GM12878 (cell line): Measurements from ENCODE around the gene CLDN5. TPM values are rescaled to one million over a fixed set of nuclear protein-coding genes. Genes with fewer than 3 reads are reported as not detected.

Experiments used
- ATAC-seq: fragments of 200-7000 bp; cut with Tn5 transposase; 3 replicates; pipeline ENCODE4 v1.9.1; 2020; ENCODE audit warnings: mild to moderate bottlenecking, moderate library complexity
- BruUV-seq: library from RNA; stranded (reverse); fragments of 400-500 nt; replicated peaks from 2 replicates; lab custom pipeline; 2021; lab: Mats Ljungman, UMichigan
- CTCF ChIA-PET: fragments of 300-600 bp; sonication (Branson Sonifier 250); formaldehyde crosslinking; extraction: SDS; loops from one replicate; lab custom pipeline; 2021; ENCODE audit warnings: inconsistent platforms; lab: Yijun Ruan, JAX
- POLR2A ChIA-PET: fragments of 350-600 bp; formaldehyde crosslinking; extraction: SDS; loops from one replicate; lab custom pipeline; 2021; ENCODE audit warnings: inconsistent platforms; lab: Charles Lee
- RAD21 ChIA-PET: fragments of 300-600 bp; sonication (Branson Sonifier 250); formaldehyde crosslinking; loops from one replicate; lab custom pipeline; 2023; ENCODE audit warnings: antibody characterized with exemption; ENCODE audit not compliant: unreplicated experiment; lab: Charles Lee
- SMC1A ChIA-PET: fragments of 300-600 bp; sonication (Branson Sonifier 250); formaldehyde crosslinking; loops from one replicate; lab custom pipeline; 2023; ENCODE audit not compliant: unreplicated experiment, uncharacterized antibody; lab: Charles Lee
- DNase-seq: peaks from one replicate; pipeline ENCODE4 v3.0.0-alpha.2; 2011; ENCODE audit warnings: low read depth, low spot score
- FAIRE-seq: peaks from 3 replicates; lab custom pipeline; 2011; peaks lifted over from hg19 to GRCh38; lab: Jason Lieb, UNC
- H2AFZ ChIP-seq: 2 replicates; pipeline ENCODE4 v1.6.0; 2011; ENCODE audit warnings: low read depth, low read length, control low read depth; ENCODE audit not compliant: control insufficient read depth
- H3K27ac ChIP-seq: 2 replicates; pipeline ENCODE4 v1.5.1; 2011; ENCODE audit warnings: control low read depth; ENCODE audit not compliant: control insufficient read depth, insufficient read depth
- H3K27me3 ChIP-seq, 2 experiments: replicated peaks in 1 of 2; 2 replicates each; pipeline versions ENCODE4 v1.6.0 to v1.6.1; 2011; ENCODE audit warnings: low read length in 1 of 2; ENCODE audit not compliant: control insufficient read depth in 2 of 2, insufficient read depth in 2 of 2
- H3K36me3 ChIP-seq, 2 experiments: 2 replicates each; pipeline ENCODE4 v1.5.1; 2011; ENCODE audit warnings: low read length in 1 of 2; ENCODE audit not compliant: control insufficient read depth in 2 of 2, insufficient read depth in 2 of 2
- H3K4me1 ChIP-seq: 2 replicates; pipeline ENCODE4 v1.6.1; 2011; ENCODE audit warnings: mild to moderate bottlenecking, low read length, moderate library complexity, mixed read lengths; ENCODE audit not compliant: control insufficient read depth, insufficient read depth
- H3K4me2 ChIP-seq: 2 replicates; pipeline ENCODE4 v1.6.0; 2011; ENCODE audit warnings: control low read depth; ENCODE audit not compliant: control insufficient read depth, insufficient read depth
- H3K4me3 ChIP-seq: fragments of 200-600 bp; sonication (generic); 2 replicates; pipeline ENCODE4 v1.5.1; 2016
- H3K79me2 ChIP-seq: 2 replicates; pipeline ENCODE4 v1.6.0; 2011; ENCODE audit warnings: low read length; ENCODE audit not compliant: control insufficient read depth, insufficient read depth
- H3K9ac ChIP-seq: 2 replicates; pipeline ENCODE4 v1.8.0; 2011; ENCODE audit warnings: low read length, control low read depth, mixed read lengths; ENCODE audit not compliant: control insufficient read depth, insufficient read depth
- H3K9me3 ChIP-seq: replicated peaks from 3 replicates; pipeline ENCODE4 v1.5.1; 2011; ENCODE audit warnings: mild to moderate bottlenecking, low read length; ENCODE audit not compliant: control insufficient read depth, insufficient read depth
- H4K20me1 ChIP-seq: 2 replicates; pipeline ENCODE4 v1.6.0; 2011; ENCODE audit not compliant: control insufficient read depth, insufficient read depth
- CREM ChIP-seq: IDR thresholded peaks from 2 replicates; pipeline ENCODE4 v1.6.1; 2014; ENCODE audit warnings: antibody characterized with exemption, low read depth
- CTCF ChIP-seq, 3 experiments: IDR thresholded peaks in 2 of 3; conservative IDR thresholded peaks in 1 of 3; 2 replicates each; pipeline ENCODE4 v1.5.1; 2011; ENCODE audit warnings: low read depth in 3 of 3, low read length in 3 of 3, mild to moderate bottlenecking in 3 of 3, control low read depth in 2 of 3, moderate library complexity in 2 of 3, inconsistent platforms in 1 of 3, mixed read lengths in 1 of 3; ENCODE audit not compliant: control insufficient read depth in 2 of 3, insufficient read depth in 1 of 3; ENCODE audit errors: extremely low read depth in 1 of 3
- GABPA ChIP-seq: IDR thresholded peaks from 2 replicates; pipeline ENCODE4 v1.6.1; 2014; ENCODE audit warnings: antibody characterized with exemption, low read depth, mild to moderate bottlenecking, inconsistent platforms
- IKZF2 ChIP-seq, 2 experiments: fragments of 450-650 bp; IDR thresholded peaks; 2 replicates each; pipeline ENCODE4 v1.6.1; 2017; ENCODE audit warnings: mild to moderate bottlenecking in 2 of 2, moderate library complexity in 2 of 2
- LARP7 ChIP-seq: fragments of 450-650 bp; IDR thresholded peaks from 2 replicates; pipeline ENCODE4 v1.6.1; 2017; ENCODE audit warnings: mild to moderate bottlenecking
- PKNOX1 ChIP-seq: fragments of 450-650 bp; IDR thresholded peaks from 2 replicates; pipeline ENCODE4 v1.6.1; 2016; ENCODE audit warnings: mild to moderate bottlenecking
- RAD21 ChIP-seq: IDR thresholded peaks from 2 replicates; pipeline ENCODE4 v1.6.1; 2011; ENCODE audit warnings: mild to moderate bottlenecking, low read depth, low read length, moderate library complexity; ENCODE audit not compliant: insufficient read depth
- RCOR1 ChIP-seq: conservative IDR thresholded peaks from 2 replicates; pipeline ENCODE4 v1.6.1; 2012; ENCODE audit warnings: low read depth, low read length, improper control_type of control experiment
- RUNX3 ChIP-seq: IDR thresholded peaks from 2 replicates; pipeline ENCODE4 v1.6.1; 2012; ENCODE audit warnings: low read length, inconsistent platforms
- SMC3 ChIP-seq: IDR thresholded peaks from 2 replicates; pipeline ENCODE4 v1.6.1; 2011; ENCODE audit warnings: low read length, improper control_type of control experiment, borderline replicate concordance
- USF2 ChIP-seq: IDR thresholded peaks from 2 replicates; pipeline ENCODE4 v1.6.1; 2011; ENCODE audit warnings: low read depth, low read length, improper control_type of control experiment, borderline replicate concordance
- WRNIP1 ChIP-seq: IDR thresholded peaks from 2 replicates; pipeline ENCODE4 v1.6.1; 2011; ENCODE audit warnings: low read depth, low read length, improper control_type of control experiment, borderline replicate concordance
- ZBTB11 ChIP-seq: fragments of 450-650 bp; formaldehyde crosslinking; IDR thresholded peaks from 2 replicates; pipeline ENCODE4 v1.5.0; 2022; ENCODE audit warnings: mild to moderate bottlenecking, missing genetic modification characterization
- ZSCAN29 ChIP-seq: fragments of 450-650 bp; IDR thresholded peaks from 2 replicates; pipeline ENCODE4 v1.6.1; 2017; ENCODE audit warnings: mild to moderate bottlenecking, moderate library complexity
- WGBS: methylation state at CpG from one replicate; pipeline ENCODE4 v1.1.6; 2016; ENCODE audit warnings: low lambda C conversion rate; ENCODE audit not compliant: insufficient replicate concordance, insufficient coverage; ENCODE audit errors: missing lambda C conversion rate; 5-methylcytosine and 5-hydroxymethylcytosine counted together
- in situ Hi-C: fragments of 300-500 bp; cut with MboI; formaldehyde crosslinking; loops from 9 replicates; pipeline ENCODE4 v1.14.3; 2018; ENCODE audit warnings: mixed read lengths
- intact Hi-C: fragments of 100-400 bp; cut with micrococcal nuclease; formaldehyde crosslinking; loops from one replicate; pipeline ENCODE4 v1.14.2; 2022; ENCODE audit not compliant: unreplicated experiment
- polyA plus RNA-seq, 11 experiments: library from polyadenylated mRNA; depleted of rRNA in 4 of 11; unstranded in 6 of 11; stranded (reverse) in 5 of 11; fragments of >200 nt; fragmentation: Nextera tagmentation in 4 of 11; fragmentation: Illumina TruSeq in 1 of 11; extraction: Ambion mirVana in 4 of 11; extraction: Trizol in 1 of 11; gene quantifications; 1 replicate in 1 of 11; 2 replicates in 10 of 11; pipeline versions ENCODE4 v1.2.1 to v1.2.3, GENCODE V29; 2011 to 2016; ENCODE audit warnings: inconsistent platforms in 2 of 11, missing spikeins in 2 of 11, low read depth in 1 of 11
- total RNA-seq, 4 experiments: library from RNA; depleted of rRNA in 3 of 4; stranded (reverse); fragments of >200 nt in 3 of 4; fragmentation: Illumina TruSeq in 1 of 4; extraction: Trizol in 1 of 4; gene quantifications; 2 replicates each; pipeline versions ENCODE4 v1.2.1 to v1.2.3, GENCODE V29; 2013 to 2021

CLDN5 gene
- total and polyA plus RNA-seq, 10 of the 15 experiments (the other 5 are each of a cell fraction or from before 2014, with no cell fraction given): 0.15 TPM; not detected in 9

- Histone ChIP-seq H3K27me3 (no peaks in the 10 kb centered on the region), H3K9ac (peak overlapping the region; percentile 80), H3K4me3 (peak overlapping the region; percentile 97), H3K79me2 (peaks cover 39% of the 10 kb centered on the region), H3K36me3 (peaks cover 12 to 19% of the 10 kb centered on the region in 2 experiments; a peak in 2 of 4 replicates), H3K4me2 (peak overlapping the region; percentile 79), H4K20me1 (no peaks in the 10 kb centered on the region; the same call in 1 of the 2 replicates), H3K27ac (peak overlapping the region; percentile 97; the same call in 1 of the 2 replicates), H3K4me1 (no peaks in the 10 kb centered on the region), H2AFZ (no peak overlapping the region; the same call in 1 of the 2 replicates)
- ChIA-PET CTCF (interaction anchor here (0.7 to 3.2 kb wide), 26 partner anchors 11 to 362 kb away, joined by 3 to 36 read pairs (median 3); partner anchors contain the start of genes ESS2 and SLC25A1), POLR2A (interaction anchor here (0.8 to 1.4 kb wide), 4 partner anchors 46 to 378 kb away, joined by 3 to 9 read pairs (median 3); partner anchors contain the start of gene HIRA), SMC1A (interaction anchor here (0.6 to 3.8 kb wide), 17 partner anchors 12 to 298 kb away, joined by 3 to 19 read pairs (median 4); partner anchors contain the start of genes C22orf39, HIRA, MRPL40 and SLC25A1), RAD21 (interaction anchor here (0.7 to 3.6 kb wide), 10 partner anchors 26 to 333 kb away, joined by 3 to 25 read pairs (median 4); partner anchors contain the start of genes C22orf39, ESS2 and SLC25A1)
- no peak for ATAC-seq
- 15% methylated on average over 5 of the region's 5 CpGs for WGBS
- 0 out of 4 replicates have a peak, but pooled peaks of 1 of the 2 experiments have one; percentile 6 for TF ChIP-seq IKZF2 (IDR thresholded peaks at IDR 0.05)
- TF ChIP-seq ZBTB11: no peak
- TF ChIP-seq LARP7: no peak
- TF ChIP-seq USF2: no peak
- TF ChIP-seq CREM: no peak
- TF ChIP-seq ZSCAN29: no peak
- TF ChIP-seq WRNIP1: no peak
- TF ChIP-seq RCOR1: no peak
- TF ChIP-seq CTCF (IDR thresholded peaks at IDR 0.05 in 2 of 3, conservative IDR thresholded peaks at IDR 0.05 in 1 of 3; ENCODE audit: control insufficient read depth in 2 of 3, extremely low read depth in 1 of 3, insufficient read depth in 1 of 3, low read depth in 3 of 3, low read length in 3 of 3): peak in 2 of 3 experiments; percentile 17 to 53; a peak in 3 of 6 replicates
- TF ChIP-seq RAD21: 0 out of 2 replicates have a peak, but pooled peaks have one; percentile 17
- TF ChIP-seq PKNOX1: peak; percentile 84
- no peak for TF ChIP-seq GABPA
- peak; percentile 13; the same call in 1 of the 2 replicates for TF ChIP-seq RUNX3
- peak; percentile 17; the same call in 1 of the 2 replicates for TF ChIP-seq SMC3
- TF ChIP-seq, all 136 proteins: peak for 6
- FAIRE-seq (no peak), DNase-seq (no peak)
- intact Hi-C loops: loop anchor here (2.0 to 10.0 kb wide), 3 partner anchors 29 to 183 kb away; partner anchors contain the start of gene CLTCL1
- H3K9me3 ChIP-seq: no peaks in the 10 kb centered on the region
- BruUV-seq: no TSS peak
- in situ Hi-C loops: no loop called here
Measured at GRCh38 chr22:19477321-19478044, 46.7 kb downstream of the CLDN5 start.
